NCI-H2196 treated with DMSO at 0.1 percent for 48 hours (cell line): ENCODE data around the gene CPA4.

Experiments
- DNase-seq: peaks from one replicate; lab custom pipeline; 2025; ENCODE audit not compliant: unreplicated experiment; lab: John Stamatoyannopoulos, UW

The CPA4 gene

DNA sequence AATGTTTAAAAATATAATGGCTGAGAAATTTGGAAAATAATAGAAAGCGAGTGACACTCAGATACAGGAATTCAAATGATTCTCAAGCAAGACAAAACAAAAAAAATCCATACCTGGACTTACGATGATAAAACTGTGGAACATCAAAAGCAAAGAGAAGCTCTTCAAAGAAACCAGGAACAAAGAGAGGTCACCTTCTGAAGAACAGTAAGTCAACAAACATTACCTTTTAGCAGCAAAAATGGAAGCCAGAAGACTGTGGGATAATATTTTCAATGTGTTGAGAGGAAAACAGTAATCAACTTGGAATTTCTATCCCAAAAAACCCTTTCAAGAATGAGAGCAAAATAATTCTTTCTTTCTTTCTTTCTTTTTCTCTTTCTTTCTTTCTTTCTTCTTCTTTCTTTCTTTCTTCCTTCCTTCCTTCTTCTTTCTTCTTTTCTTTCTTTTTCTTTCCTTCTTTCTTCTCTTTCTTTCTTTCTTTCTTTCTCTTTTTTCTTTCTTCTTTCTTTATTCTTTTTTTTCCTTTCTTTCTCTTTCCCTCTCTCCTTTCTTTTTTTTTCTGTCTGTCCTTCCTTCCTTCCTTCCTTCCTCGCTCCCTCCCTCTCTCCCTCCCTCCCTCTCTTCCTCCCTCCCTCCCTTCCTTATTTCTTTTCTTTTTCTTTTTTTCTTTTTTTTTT lies 49.9 kb downstream of the CPA4 start:
- DNase-seq: no peak

DNA sequence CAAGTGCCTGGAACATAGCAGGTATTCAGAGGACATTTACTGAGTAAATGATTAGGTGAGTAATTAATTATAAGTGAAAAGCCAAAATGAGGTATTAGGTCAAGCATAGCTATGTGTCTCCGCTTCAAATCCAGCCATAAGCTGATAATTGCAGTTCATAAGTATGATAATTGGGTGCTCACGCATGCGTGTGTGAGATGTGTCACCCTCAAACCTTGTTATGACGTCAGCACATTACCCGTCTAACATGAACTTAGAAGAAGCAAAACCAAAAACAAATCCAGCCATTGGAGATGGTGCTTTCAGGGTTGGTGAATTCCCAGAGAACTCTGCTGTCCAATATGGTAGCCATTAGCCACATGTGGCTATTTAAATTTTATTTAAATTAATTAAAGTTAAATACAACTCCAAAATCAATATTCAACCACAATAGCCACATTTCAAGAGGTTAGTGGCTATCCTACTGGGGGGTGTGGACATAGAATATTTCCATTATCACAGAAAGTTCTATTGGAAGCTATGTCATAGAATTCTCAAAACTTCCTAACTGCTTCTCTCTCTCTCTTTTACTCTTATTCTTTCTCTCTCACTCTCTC lies 51.4 kb downstream of the CPA4 start, which contains the start of gene CPA5:
CPA5 (plus strand) TSS at position 546 of the 596 bp plus-strand sequence. CDS start 1,670 bp downstream, outside the sequence.
- DNase-seq: no peak

DNA sequence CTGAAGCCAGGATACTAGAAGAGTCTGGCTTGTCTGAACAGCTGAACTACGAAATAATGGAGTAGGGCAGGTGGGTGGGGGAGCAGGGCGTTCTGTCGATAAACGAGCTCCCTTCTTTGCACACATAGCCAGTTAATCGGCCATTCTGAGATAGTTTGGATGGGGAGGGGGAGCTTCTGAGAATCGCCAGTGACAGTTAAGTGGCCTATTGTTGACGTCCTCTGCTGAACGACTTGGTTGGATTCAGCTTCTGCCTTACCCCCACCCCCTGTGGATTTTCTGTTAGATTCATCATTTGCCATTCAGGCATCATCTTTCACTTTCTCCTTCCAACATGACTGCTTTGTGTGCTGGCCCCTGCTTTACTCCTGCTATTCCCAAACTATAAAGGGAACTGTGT lies 52.2 kb downstream of the CPA4 start:
- no peak for DNase-seq

DNA sequence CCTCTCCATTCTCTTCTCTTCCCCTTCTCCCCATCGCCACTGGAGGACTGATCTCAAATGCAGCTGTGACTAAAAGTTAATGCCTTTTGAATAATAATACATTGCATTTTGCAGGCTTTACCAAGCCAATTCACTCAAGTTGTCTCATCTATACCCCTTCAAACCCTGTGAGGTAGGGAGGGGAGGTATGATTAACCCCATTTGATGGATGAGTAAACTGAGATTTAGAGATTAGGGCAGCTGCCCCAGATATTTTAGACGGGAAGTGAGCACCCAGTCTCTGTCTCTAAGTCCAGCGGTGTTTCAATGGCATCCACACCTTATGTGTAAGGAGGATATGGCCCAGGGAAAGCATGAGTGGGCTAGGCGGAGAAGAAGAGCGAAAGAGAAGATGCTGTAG lies 52.8 kb downstream of the CPA4 start:
- DNase-seq: no peak

DNA sequence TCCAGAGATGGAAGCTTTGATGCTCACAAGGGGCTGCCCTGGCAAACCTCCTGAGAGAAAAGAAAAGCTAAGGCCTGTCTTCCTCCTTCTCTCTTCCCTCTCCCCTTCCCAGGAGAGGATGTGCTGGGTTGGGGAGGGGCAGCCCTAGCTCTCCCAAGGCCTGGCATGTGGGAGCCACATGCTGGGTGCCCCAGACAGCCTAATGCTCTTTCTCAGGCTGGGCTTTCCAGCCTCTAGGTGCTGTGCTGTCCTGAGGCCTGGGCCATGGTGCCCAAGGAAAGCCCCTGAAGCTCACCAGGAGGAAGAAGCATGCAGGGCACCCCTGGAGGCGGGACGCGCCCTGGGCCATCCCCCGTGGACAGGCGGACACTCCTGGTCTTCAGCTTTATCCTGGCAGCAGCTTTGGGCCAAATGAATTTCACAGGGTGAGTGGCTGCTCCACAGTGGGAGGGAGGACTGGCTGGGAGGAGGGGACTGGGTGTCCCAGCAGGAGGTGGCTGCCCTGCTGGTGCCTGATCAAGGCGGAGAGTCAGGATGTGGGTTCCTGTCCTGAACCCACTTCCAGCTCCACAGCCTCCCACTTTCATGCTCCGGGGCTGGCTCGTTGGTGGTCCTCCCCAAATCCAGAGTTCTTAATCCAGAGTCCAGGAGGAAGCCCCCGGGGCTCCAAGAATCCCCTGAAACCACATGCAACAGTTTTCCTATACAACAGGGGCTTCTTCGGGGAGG lies 53.4 kb downstream of the CPA4 start:
- DNase-seq: no peak

DNA sequence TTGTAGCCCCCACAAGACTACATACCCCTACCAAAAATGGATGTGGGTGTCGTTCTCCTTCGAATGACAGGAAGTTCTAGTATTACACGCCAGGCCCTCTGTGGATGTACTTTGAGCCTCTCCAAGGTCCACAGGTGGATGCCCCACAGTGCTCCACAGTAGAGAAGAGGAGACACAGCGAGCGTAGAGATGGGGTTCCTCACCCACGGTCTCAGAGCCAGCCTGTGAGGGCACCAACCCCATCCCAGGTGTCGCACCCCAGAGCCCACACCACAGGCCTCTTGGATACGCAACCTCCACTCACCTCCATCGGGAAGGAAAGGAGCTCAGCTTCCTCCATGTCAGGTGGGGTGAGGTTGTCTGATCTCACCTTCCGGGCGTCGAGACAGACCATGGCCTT lies 54.0 kb downstream of the CPA4 start:
- DNase-seq: no peak

DNA sequence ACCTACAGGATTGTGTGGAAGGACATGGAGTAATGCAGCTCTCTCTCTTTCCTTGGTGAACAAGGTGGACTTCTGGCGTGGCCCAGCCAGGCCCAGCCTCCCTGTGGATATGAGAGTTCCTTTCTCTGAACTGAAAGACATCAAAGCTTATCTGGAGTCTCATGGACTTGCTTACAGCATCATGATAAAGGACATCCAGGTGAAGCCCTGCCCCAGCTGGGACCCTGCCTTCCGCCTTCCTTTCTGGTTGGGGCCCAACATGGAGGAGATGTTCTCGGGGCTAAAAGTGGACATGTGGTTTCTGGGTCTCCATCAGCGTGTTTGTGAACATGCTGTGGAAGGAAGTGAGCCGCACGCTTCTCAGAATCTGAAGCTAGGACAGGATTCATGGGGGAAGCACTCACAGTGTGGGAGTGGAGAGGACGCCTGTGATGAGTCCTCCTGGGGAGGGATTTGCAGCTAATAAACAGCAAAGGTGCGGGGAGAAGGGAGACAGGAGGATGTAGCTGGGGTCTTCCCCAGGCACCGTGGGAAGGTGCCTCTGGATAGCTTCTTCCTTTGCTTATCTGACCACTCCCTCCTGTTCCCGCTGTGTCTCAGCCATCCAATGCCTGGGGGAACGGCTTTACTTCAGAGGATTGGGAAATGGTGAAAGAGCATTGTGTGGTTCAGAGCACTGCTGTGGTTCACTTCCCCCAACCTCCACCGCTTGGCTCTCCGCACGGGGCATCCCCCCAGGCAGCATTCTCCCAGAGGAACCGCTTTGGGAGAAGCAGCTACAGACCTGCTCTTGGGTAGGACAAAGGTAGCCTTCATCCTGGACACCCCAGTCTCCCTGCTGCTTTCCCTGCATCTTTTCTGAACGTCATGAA lies 57.2 kb downstream of the CPA4 start:
- DNase-seq: no peak

DNA sequence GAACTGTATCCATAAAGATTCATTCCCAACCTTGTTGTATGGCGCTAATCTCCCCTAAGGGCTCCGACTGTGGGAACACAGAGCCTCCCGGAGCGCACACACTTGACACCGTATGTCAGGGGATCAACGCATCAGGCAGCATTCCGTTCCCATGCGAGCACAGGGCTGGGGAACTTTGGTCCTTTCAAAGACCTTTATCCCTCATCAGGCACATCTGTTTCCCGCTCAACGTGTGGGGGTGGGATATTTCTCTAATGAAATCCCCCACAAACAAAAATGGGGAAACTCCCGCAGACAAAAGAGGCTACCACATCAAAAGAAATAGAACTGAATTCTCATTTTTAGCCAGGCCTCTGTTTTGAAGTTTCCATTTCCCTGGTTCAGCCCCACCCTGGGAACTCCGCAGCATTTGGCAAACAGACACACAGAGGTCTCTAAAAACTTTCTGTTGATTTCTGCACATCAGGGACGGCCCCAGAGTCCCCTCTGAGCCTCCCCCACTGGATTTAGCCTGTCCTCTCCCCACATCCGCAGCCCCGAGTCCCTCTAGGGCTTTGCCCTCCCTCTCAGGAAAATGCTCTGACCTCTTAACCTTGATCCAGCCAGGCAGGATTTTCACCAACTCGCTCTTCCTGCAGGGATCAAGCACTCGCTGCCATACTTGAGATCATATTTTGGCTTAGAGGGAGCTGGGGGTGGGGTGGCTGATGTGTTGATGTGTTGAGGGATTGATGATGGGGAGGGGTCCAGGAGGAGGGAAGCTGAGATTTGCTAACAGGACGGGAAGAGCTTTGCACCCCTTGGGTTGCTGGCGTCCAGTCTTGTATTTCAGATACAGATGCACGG lies 58.2 kb downstream of the CPA4 start:
- DNase-seq: no peak

DNA sequence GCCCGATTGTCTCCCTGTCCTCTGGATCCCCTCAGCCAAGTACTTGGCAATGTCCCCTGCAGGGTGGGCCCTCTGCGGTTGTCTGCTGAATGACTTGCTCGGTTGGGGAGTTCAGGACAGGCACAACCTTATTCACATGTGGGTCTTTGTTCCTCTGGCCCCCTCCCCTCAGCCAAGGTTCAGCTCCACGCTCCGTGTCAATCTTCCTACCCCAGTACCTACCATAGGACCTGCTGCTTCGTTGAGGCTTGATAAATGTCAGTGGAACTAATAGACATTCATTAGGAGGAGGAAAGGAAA lies 58.8 kb downstream of the CPA4 start:
- DNase-seq: no peak

DNA sequence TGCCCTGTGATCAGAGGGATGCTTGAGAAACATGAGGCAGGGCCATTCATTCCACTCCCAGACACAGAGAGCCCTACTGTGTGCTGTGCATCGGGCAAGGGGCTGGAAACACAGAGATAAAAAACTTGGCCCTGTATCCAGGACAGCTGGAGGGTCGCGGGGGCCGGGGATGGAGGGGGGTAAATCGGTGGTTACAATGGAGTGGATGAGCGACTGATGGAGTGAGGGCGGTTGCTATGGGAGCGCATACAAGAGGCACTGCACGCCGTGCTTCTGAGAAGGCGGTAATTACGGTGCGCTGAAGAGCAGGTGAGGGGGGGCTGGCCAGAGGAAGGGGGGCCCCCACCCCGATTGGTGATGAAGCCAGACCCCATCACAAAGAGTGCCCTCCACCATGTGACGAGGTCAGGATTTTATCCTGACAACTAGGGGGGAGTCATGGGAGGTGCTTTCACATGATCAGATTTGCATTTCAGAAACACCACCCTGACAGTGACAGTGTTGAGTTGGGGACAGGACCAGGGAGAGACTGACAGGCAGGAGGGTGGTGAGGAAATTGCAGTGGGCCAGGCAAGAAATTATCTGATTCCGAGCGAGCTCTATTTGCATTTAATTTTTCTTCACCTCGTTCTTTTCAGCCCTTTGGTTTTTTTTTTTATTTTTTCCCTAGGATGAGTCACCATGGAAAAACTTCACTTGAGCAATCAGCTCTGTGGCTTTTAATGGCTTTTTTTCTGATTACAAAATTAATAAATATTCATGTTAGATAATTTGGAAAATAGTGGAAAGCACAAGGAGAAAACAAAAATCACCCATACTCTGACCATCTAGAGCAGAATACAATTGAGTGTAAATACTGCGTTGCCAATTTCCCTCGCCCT lies 59.5 kb downstream of the CPA4 start:
- no peak for DNase-seq

DNA sequence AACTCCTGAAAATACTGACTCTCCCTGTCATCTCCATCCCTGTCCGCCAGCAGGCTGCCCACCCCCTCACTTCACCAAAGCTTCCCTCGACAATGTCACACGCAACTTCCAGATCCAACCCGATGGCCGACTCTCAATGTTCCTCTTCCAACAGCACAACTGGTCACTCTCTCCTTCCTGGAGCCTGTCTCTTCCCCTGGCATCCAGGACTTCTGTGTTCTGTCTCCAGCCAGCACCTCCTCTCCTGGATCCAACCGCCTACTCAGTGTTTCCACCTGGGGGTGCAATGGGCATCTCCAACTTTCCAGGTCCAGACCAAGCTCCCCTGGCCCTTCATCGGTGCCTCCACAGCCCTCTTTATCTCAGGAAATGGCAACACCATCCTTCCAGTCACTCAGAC lies 60.2 kb downstream of the CPA4 start:
- DNase-seq: no peak

DNA sequence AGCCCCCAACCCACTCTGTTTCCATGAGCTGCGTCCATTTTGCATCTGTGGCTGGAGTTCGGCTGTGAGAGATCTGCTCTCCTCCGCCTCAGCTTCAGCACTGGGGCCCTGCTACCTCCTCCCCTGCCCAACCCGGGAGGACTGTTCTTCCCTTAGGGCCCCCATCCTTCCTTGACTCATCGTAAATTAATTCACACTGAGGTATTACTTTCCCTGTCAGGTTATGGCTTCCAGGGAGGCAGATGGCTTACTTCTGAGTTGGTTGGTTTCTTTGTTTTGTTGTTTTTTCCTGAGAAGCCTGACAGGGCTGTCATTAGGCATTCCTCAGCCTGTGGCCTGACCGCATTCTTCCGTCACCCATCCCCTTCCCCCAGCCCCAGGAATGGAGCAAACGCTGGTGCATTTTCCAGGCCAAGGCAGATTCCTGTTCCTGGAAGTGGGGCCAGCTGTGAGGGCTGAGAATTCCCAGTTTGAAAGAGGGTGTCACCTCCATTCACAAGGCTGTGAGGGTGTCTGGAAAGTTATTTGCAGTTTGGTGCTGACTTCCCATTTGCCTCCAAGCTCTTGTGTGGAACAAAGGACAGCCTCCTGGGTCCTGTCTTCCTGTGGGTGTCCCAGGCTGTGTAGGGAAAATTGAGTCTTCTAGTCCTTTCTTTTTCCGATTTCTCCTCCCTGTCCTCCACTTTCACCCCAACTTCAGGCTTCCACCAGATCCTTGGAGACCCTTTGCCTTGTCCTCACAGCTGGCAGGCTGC lies 63.3 kb downstream of the CPA4 start:
- no peak for DNase-seq

DNA sequence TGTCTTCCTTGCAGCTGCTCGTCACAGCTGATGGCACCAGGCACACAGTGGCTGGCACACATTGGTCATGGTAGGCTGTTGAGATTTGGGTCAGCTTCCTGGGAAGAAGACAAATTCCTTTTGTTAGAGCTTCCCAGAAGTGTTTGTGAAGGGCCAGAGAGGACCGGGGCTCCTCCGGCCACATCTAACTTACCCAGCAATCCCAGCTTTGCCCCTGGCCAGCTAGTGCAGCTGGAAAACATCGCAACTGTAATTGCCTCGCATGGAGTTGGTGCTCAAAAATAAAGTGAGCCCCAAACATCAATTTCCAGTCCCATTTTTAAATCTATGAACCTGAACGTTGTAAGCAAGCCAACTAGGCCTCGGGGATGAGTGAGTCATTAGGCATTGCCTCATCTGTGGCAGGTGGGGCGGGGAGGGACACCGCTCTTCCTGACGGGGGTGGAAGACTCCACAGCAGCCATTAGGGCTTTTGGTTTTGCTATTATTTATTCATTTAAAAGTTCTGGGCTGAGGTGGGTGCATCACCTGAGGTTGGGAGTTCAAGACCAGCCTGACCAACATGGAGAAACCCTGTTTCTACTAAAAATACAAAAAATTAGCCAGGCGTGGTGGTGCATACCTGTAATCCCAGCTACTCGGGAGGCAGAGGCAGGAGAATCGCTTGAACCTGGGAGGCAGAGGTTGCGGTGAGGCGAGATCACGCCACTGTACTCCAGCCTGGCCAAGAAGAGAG lies 64.1 kb downstream of the CPA4 start:
- DNase-seq: no peak

DNA sequence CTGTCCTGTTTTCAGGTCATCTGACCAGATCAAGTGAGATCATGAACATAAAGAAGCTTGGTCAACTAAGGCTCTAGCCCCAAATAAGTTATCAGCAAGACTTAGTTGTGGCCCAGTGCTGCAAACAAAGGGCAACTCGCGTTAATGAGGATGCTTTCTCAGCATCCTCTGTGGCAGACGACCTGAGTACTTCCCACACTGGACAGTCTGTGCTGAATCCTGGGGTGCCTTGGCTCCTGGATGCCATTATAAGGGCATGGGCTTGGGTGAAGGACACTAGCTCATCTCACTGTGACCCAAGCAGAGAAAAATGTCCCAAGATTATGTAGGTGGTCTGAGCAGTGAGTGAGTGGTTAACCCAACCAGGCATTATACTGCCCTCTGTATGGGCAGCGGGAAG lies 65.5 kb downstream of the CPA4 start:
- no peak for DNase-seq

DNA sequence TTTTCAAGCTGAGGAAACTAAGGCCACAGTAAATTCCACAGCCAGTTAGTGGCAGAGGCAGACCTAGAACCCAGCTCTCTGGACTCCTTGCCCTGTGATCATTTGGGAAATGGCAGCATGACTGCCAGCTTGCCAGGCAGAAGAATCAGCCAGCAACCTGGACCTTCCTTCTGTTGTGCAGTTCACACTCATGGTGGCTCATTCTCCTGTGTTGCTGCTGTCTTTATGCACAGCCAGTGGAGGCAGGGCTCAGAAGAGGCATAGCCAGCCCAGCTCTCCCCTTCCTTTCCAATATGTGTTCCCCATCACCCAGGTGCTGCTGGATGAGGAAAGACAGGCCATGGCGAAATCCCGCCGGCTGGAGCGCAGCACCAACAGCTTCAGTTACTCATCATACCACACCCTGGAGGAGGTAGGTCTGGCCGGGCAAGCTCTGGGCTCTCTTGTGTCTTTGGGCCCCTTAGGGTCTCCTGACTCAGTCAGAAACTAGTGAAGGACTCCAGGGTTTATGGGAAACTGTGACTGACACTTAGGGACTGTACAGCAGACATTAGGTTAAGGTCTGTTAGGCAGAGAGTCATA lies 66.4 kb downstream of the CPA4 start:
- DNase-seq: no peak

DNA sequence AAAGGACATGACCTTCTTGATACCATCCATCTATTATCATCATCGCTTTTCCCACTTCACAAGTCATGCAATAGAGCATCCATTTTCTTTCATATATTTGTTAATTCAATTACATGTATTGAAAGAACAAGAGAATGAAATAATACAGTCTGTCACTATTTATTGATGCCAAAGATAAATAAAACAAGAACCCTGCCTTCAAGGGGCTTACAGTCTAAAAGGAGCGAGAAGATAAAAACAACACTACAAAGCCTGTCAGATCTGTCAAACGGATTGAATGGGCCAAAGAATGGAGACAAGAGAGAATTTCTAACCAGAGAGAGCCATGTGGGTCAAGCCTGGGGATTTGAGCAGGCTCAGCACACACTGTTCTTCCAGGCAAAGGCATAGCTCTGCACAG lies 67.6 kb downstream of the CPA4 start:
- DNase-seq: no peak

DNA sequence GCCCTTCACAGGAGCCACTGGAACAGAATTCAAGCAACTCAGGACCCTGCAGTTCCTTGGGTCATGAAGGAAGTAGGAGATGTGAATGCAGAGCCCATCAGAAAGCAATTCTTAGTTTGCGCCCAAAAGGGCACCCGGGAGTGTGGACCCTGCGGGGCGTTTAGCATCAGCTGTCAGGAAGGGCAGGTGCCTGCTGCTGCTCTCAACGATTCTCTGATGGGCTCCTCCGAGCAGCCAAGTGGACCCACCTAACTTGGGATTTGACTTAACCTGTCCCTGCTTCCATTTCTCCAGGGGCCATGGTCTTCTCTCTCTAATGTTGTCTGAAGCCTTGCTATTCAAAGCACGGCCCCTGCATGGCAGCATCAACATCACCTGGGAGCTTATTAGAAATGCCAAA lies 68.7 kb downstream of the CPA4 start:
- DNase-seq: no peak

DNA sequence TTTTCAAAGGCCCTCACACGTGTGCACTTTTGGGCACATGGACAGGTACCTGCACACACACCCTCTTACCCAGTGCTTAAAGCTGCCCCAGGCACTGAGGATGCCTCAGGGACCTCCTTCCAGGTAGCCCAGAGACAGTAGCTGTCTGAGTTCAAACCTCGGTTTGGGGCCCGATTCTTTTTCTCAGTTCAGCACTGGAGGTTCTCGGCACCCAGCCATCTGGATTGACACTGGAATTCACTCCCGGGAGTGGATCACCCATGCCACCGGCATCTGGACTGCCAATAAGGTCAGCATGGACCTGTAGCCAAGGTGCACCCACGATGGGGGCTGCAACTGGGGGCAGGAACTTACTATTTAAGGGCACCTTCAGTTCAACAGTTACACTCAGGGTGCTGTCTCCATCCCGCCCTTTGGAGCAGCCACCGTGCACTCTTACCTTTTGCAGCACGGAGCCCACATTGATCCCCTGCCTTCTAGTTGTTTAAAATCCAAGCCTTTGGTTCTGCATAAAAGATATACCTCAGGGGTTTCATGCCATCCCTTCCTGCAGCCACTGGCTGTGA lies 69.4 kb downstream of the CPA4 start:
- DNase-seq: no peak
